HG03139 (cell line): Measurements from ENCODE around the gene MANBA.
A peak's percentile ranks its signal among the peaks of the same experiment; 100 is the strongest.

Experiments used
- ATAC-seq: cut with Tn5 transposase; IDR thresholded peaks from one replicate; pipeline ENCODE4 v1.9.1; 2021; ENCODE audit not compliant: unreplicated experiment

The MANBA gene

GRCh38 chr4:102598762-102599374 is 161.9 kb downstream of the MANBA start:
- ATAC-seq, result peak; percentile 24

GRCh38 chr4:102598086-102598761 is 162.5 kb downstream of the MANBA start:
- peak; percentile 77 for ATAC-seq

- ATAC-seq, result no peak
These were observed 164.2 kb downstream of the MANBA start for GRCh38 chr4:102596532-102596931.

- no peak for ATAC-seq
These were observed 166.8 kb downstream of the MANBA start for GRCh38 chr4:102594000-102594399.

- ATAC-seq, result no peak
These were observed 167.6 kb downstream of the MANBA start for GRCh38 chr4:102593147-102593546.

GRCh38 chr4:102592256-102592655 is 168.5 kb downstream of the MANBA start:
- ATAC-seq, result no peak

GRCh38 chr4:102589743-102590142 is 171.0 kb downstream of the MANBA start:
- ATAC-seq, result no peak

GRCh38 chr4:102586644-102587021 is 174.1 kb downstream of the MANBA start:
- no peak for ATAC-seq

- no peak for ATAC-seq
These were observed 174.6 kb downstream of the MANBA start for GRCh38 chr4:102586002-102586643.

- ATAC-seq, result no peak
These were observed 175.4 kb downstream of the MANBA start for GRCh38 chr4:102585329-102585728.

- ATAC-seq, result no peak
These were observed 176.7 kb downstream of the MANBA start for GRCh38 chr4:102584091-102584490.
